Keratinocyte (primary cell): ENCODE measurements around the gene TOX2.

ENCODE experiments used
- CTCF ChIP-seq, 3 experiments: IDR thresholded peaks in 1 of 3; conservative IDR thresholded peaks in 1 of 3; optimal IDR thresholded peaks in 1 of 3; 2 replicates in 2 of 3; 3 replicates in 1 of 3; pipeline versions ENCODE3 to v1.5.1; 2011; ENCODE audit warnings: low read length in 3 of 3, mild to moderate bottlenecking in 3 of 3, moderate library complexity in 2 of 3, control low read depth in 1 of 3, inconsistent platforms in 1 of 3; ENCODE audit not compliant: insufficient read depth in 2 of 3; ENCODE audit errors: extremely low read depth in 1 of 3
- EZH2 ChIP-seq: IDR thresholded peaks from one replicate; pipeline ENCODE4 v1.6.1; 2012; ENCODE audit warnings: inconsistent platforms, mild to moderate bottlenecking, low read length, moderate library complexity

- TF ChIP-seq CTCF (optimal IDR thresholded peaks at IDR 0.05 in 1 of 3, IDR thresholded peaks at IDR 0.05 in 1 of 3, conservative IDR thresholded peaks at IDR 0.05 in 1 of 3; ENCODE audit: extremely low read depth in 1 of 3, insufficient read depth in 2 of 3, low read length in 3 of 3) (no peak), EZH2 (no peak)
These were observed 58.0 kb downstream of the TOX2 start for GRCh38 chr20:43972692-43973091.
